ENCODE measurements around the gene TEKT1. TPM values are rescaled to one million over a fixed set of nuclear protein-coding genes. Genes with fewer than 3 reads are reported as not detected.
A peak's percentile ranks its signal among the peaks of the same experiment; 100 is the strongest.
"Not testable (repeated sequence)": the region's sequence is repeated elsewhere in the genome, so short reads cannot be mapped to it uniquely, and the experiment has no call there.

Gene TEKT1
- total RNA-seq (ENCODE audit: low replicate concordance): 0.24 and 1.6 TPM in 2 replicates
- long read RNA-seq: 0 reads

DNA sequence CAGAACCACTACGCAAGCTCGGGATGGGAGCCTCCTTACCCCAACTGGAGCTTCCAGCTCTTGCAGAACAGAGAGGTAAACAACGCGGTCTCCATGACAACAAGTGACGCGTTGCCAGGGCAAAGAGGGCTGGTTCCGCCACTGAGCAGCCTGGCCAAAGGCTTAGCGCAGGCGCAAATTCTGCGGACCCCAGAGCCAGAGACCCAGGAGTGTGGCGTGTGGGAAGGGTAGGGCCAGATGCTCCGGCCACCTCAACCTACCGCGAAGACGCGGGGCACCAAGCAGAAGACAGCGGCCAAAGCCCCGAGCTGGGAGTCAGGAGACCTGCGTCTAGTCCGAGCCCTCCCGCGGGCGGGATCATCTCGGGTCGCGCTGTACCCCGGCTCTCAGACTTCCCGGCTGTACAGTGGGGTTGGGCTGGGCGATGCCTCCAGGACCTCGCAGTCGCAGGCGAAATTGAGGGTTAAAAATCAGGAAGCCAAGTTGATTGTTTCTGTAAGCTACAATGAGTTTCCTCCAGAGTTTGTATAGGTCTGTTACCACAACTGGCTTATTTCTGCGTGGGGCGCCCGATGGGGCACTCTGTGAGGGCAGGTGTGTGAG, at the start of gene TEKT1:
Gene TEKT1 (minus strand): TSS at position 69 of the 603 bp plus-strand sequence. CDS start 1,353 bp downstream, outside the sequence.
- TF ChIP-seq, protein P1, sequence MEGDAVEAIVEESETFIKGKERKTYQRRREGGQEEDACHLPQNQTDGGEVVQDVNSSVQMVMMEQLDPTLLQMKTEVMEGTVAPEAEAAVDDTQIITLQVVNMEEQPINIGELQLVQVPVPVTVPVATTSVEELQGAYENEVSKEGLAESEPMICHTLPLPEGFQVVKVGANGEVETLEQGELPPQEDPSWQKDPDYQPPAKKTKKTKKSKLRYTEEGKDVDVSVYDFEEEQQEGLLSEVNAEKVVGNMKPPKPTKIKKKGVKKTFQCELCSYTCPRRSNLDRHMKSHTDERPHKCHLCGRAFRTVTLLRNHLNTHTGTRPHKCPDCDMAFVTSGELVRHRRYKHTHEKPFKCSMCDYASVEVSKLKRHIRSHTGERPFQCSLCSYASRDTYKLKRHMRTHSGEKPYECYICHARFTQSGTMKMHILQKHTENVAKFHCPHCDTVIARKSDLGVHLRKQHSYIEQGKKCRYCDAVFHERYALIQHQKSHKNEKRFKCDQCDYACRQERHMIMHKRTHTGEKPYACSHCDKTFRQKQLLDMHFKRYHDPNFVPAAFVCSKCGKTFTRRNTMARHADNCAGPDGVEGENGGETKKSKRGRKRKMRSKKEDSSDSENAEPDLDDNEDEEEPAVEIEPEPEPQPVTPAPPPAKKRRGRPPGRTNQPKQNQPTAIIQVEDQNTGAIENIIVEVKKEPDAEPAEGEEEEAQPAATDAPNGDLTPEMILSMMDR (conservative IDR thresholded peaks at IDR 0.05): no peak
- Mint-ChIP-seq H3K4me3 (peak within 1 kb of the TSS; percentile 87), H3K9me3 (no peaks in the 10 kb centered on the region), H3K27me3 (peaks cover 78% of the 10 kb centered on the region), H3K36me3 (no peaks in the 10 kb centered on the region), H3K4me1 (ENCODE audit: unreplicated experiment) (no peaks in the 10 kb centered on the region), H3K27ac (peak within 1 kb of the TSS; percentile 55)
- DNase-seq (ENCODE audit: extremely low spot score, unreplicated experiment): peak; percentile 79

GRCh38 chr17:6879221-6879975, 47.9 kb upstream of the TEKT1 start:
- not testable (repeated sequence) for H3K36me3 Mint-ChIP-seq; H3K4me1 Mint-ChIP-seq (ENCODE audit: unreplicated experiment); DNase-seq (ENCODE audit: extremely low spot score, unreplicated experiment); H3K27ac Mint-ChIP-seq; H3K4me3 Mint-ChIP-seq
- Mint-ChIP-seq H3K9me3 (peaks cover 14% of the 10 kb centered on the region), H3K27me3 (peaks cover 14% of the 10 kb centered on the region)

DNA sequence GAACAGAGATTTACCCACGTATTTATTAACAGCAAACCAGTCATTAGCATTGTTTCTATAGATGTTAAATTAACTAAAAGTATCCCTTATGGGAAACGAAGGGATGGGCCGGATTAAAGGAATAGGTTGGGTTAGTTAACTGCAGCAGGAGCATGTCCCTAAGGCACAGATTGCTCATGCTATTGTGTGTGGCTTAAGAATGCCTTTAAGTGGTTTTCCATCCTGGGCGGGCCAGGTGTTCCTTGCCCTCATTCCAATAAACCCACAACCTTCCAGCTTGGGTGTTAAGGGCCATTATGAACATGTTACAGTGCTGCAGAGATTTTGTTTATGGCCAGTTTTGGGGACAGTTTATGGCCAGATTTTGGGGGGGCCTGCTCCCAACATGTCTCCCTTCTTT, 43.7 kb upstream of the TEKT1 start:
- H3K9me3 Mint-ChIP-seq: not testable (repeated sequence)

DNA sequence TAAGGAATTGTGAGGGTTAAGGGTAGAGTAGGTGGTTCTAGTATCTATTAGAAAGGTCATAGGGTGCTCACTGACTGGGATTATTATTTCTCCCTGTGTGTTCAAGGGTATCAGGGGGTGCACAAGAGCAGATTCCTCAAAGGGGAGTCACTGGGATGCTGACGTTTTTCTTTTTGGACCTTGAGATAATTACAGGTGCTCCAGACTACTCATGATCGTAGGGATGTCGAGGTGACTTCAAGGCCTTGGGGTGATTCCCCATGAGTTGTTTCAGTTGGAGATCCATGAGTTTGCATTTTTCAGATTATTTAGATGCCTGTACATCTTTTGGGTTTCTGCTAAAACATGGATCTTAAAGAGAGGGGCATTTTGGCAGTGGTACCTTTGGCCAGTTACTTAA, 41.4 kb upstream of the TEKT1 start:
- H3K27ac Mint-ChIP-seq: no peak overlapping the region
- TF ChIP-seq, protein P1 (conservative IDR thresholded peaks at IDR 0.05): no peak
- H3K36me3 Mint-ChIP-seq: no peaks in the 10 kb centered on the region
- no peaks in the 10 kb centered on the region for H3K4me1 Mint-ChIP-seq (ENCODE audit: unreplicated experiment)
- H3K4me3 Mint-ChIP-seq: no peak overlapping the region
- no peak for DNase-seq (ENCODE audit: extremely low spot score, unreplicated experiment)
- no peaks in the 10 kb centered on the region for H3K9me3 Mint-ChIP-seq
- H3K27me3 Mint-ChIP-seq: peaks cover 26% of the 10 kb centered on the region

More for the DNA sequence above, 43.7 kb upstream of the TEKT1 start:
- H3K27me3 Mint-ChIP-seq: peaks cover 16% of the 10 kb centered on the region
- H3K27ac Mint-ChIP-seq; H3K4me3 Mint-ChIP-seq; H3K36me3 Mint-ChIP-seq; DNase-seq (ENCODE audit: extremely low spot score, unreplicated experiment); H3K4me1 Mint-ChIP-seq (ENCODE audit: unreplicated experiment): not testable (repeated sequence)

DNA sequence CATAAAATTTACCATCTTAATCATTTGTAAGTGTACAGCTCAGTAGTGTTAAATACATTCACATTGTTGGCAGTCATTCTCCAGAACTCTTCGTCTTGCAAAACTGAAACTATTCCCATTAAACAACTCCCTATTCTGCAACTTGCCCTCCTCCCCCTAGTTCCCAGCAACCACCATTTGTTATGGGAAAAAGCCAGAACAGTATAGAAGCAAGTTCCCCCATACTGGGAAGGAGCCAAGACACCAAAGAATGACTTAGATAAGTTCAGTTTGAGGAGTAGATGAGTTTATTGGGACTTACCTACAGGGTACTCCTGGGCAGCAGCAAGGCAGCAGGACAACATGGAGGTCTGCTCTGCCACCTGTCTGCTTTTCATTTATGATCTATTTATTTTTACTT, 39.3 kb upstream of the TEKT1 start:
- Mint-ChIP-seq H3K9me3 (no peaks in the 10 kb centered on the region), H3K27me3 (peaks cover 15% of the 10 kb centered on the region), H3K4me3 (no peak overlapping the region), H3K4me1 (ENCODE audit: unreplicated experiment) (no peaks in the 10 kb centered on the region), H3K27ac (no peak overlapping the region), H3K36me3 (no peaks in the 10 kb centered on the region)
- DNase-seq (ENCODE audit: extremely low spot score, unreplicated experiment): no peak
- TF ChIP-seq, protein P1 (conservative IDR thresholded peaks at IDR 0.05): no peak

DNA sequence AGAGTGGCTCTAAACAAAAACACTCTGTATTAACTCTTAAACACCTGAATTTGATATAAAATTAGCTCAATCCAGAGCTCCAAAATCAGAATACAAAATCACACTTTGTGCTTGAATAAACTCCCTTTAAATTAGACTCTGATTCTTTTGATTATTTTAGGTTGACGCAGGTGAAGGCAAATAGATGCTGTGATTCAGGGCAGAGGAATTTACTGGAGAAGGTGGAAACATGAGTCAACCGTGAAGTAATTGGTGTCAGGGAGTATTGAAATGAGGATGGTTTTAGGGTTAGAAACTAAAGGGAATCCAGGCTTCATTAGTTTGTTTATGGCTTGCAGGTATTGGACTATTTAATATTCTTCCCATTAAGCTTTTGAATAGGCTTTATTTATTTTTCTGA, 37.1 kb upstream of the TEKT1 start:
- Mint-ChIP-seq H3K36me3 (no peaks in the 10 kb centered on the region), H3K4me3 (no peak overlapping the region), H3K4me1 (ENCODE audit: unreplicated experiment) (no peaks in the 10 kb centered on the region), H3K27me3 (peaks cover 23% of the 10 kb centered on the region), H3K9me3 (no peaks in the 10 kb centered on the region), H3K27ac (no peak overlapping the region)
- TF ChIP-seq, protein P1 (conservative IDR thresholded peaks at IDR 0.05): no peak
- DNase-seq (ENCODE audit: extremely low spot score, unreplicated experiment): no peak
